ENCODE data around the gene DNASE2. TPM values are rescaled to one million over a fixed set of nuclear protein-coding genes. Genes with fewer than 3 reads are reported as not detected.

Gene DNASE2
- total RNA-seq, 4 donors from 2014 or later, result 24.6 to 34.4 (median 34.4) TPM

DNA sequence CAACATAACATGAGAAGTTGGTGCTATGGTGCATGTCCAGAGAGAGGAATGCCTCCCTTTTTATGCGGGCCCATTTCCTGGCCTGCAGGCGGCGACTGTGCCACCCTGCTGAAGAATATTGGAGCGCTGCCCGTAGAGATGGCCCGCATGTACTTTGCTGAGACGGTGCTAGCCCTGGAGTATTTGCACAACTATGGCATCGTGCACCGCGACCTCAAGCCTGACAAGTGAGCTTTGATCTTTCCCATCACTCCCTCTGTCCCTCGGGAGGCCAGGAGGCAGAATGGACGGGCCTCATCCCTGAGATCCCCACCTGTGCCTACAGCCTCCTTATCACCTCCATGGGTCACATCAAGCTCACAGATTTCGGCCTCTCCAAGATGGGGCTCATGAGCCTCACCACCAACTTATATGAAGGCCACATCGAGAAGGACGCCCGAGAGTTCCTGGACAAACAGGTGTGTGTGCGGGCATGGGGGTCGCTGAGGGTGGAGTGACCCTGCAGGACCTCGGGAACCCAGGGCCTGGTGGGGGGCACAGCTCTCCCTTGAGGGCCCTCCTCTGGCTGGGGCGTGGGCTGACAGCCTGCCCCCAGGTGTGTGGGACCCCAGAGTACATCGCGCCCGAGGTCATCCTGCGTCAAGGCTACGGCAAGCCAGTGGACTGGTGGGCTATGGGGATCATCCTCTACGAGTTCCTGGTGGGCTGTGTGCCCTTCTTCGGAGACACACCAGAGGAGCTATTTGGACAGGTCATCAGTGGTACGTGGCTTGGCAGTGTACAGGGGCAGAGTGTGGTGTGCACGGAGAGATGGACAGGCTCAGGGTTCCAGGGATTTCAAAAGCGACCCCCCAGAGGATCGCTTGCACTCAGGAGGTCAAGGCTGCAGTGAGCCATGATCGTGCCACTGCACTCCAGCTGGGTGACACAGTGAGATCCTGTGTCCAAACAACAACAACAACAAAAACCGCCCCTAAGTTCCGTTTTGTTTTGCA, 16.2 kb downstream of the DNASE2 start:
- in situ Hi-C loops (cut with MboI; ENCODE audit: low pct_ligation_motif_present in 1 of 4, low pct_unique_long_range_greater_than_20kb in 1 of 4, low sequenced_read_pairs in 3 of 4), result no loop called here
- WGBS, 2 donors (ENCODE audit: low coverage in 1 of 2), result 40 to 78% methylated on average over 5 to 34 of the region's 34 CpGs
- Histone ChIP-seq H3K4me3 (no peak overlapping the region), H3K36me3 (no peaks in the 10 kb centered on the region), H3K9me3 (no peaks in the 10 kb centered on the region), H3K27ac (no peak overlapping the region), H3K4me1 (peaks cover 5 to 12% (median 10%) of the 10 kb centered on the region in 4 donors), H3K27me3 (no peaks in the 10 kb centered on the region)
- DNase-seq, result peak; percentile 44
- intact Hi-C loops (cut with DNase I; ENCODE audit: low total_unique reads), result no loop called here
- TF ChIP-seq POLR2AphosphoS5 (IDR thresholded peaks at IDR 0.05) (no peak), CTCF (IDR thresholded peaks at IDR 0.05) (peak in 3 of 5 experiments; percentile 25 to 43 (median 26))

- no peak for TF ChIP-seq POLR2A (IDR thresholded peaks at IDR 0.05)
- no peak for TF ChIP-seq EP300 (IDR thresholded peaks at IDR 0.05; ENCODE audit: low read depth)
- TF ChIP-seq POLR2AphosphoS5 (IDR thresholded peaks at IDR 0.05), result no peak
- no peak for TF ChIP-seq CTCF (IDR thresholded peaks at IDR 0.05)
- WGBS, 2 donors (ENCODE audit: low coverage in 1 of 2), result 86% methylated on average over 4 of the region's 4 CpGs; no CpG with 5 or more reads in 1 of the 2 donors
- Histone ChIP-seq H3K4me3 (no peak overlapping the region), H3K9me3 (no peaks in the 10 kb centered on the region), H3K4me1 (peaks cover 5 to 12% (median 10%) of the 10 kb centered on the region in 4 donors), H3K27ac (no peak overlapping the region), H3K36me3 (no peaks in the 10 kb centered on the region), H3K27me3 (no peaks in the 10 kb centered on the region)
- DNase-seq, result no peak
- intact Hi-C loops (cut with DNase I; ENCODE audit: low total_unique reads) (no loop called here), in situ Hi-C loops (cut with MboI; ENCODE audit: low pct_ligation_motif_present in 1 of 4, low pct_unique_long_range_greater_than_20kb in 1 of 4, low sequenced_read_pairs in 3 of 4) (no loop called here)
Measured at GRCh38 chr19:12864143-12864542, 17.1 kb downstream of the DNASE2 start.

DNA sequence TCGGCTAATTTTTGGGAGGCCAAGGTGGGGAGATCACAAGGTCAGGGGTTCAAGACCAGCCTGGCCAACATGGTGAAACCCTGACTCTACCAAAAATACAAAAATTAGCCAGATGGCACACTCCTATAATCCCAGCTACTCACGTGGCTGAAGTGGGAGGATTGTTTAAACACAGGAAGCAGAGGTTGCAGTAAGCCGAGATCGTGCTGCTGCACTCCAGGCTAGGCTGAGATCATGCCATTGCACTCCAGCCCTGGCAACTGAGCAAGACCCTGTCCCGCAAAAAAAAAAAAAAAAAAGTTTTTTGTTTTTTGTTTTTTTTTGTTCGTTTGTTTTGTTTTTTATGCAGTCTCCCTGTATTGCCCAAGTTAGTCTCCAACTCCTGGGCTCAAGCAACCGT, 21.7 kb downstream of the DNASE2 start:
- no peaks in the 10 kb centered on the region for H3K27me3 ChIP-seq
- H3K9me3 ChIP-seq, result no peaks in the 10 kb centered on the region
- TF ChIP-seq CTCF (IDR thresholded peaks at IDR 0.05), result no peak
- TF ChIP-seq POLR2A (IDR thresholded peaks at IDR 0.05), result no peak
- no peak for TF ChIP-seq POLR2AphosphoS5 (IDR thresholded peaks at IDR 0.05)
- TF ChIP-seq EP300 (IDR thresholded peaks at IDR 0.05; ENCODE audit: low read depth), result no peak
- no peaks in the 10 kb centered on the region for H3K4me1 ChIP-seq
- H3K36me3 ChIP-seq, result no peaks in the 10 kb centered on the region
- intact Hi-C loops (cut with DNase I; ENCODE audit: low total_unique reads), result no loop called here
- H3K27ac ChIP-seq, result no peak overlapping the region
- no peak overlapping the region for H3K4me3 ChIP-seq
- no peak for DNase-seq
- WGBS, 2 donors (ENCODE audit: low coverage in 1 of 2), result 54 to 76% methylated on average over 3 to 7 of the region's 7 CpGs
- in situ Hi-C loops (cut with MboI; ENCODE audit: low pct_ligation_motif_present in 1 of 4, low pct_unique_long_range_greater_than_20kb in 1 of 4, low sequenced_read_pairs in 3 of 4), result no loop called here

GRCh38 chr19:12858041-12858928, 23.0 kb downstream of the DNASE2 start:
- in situ Hi-C loops (cut with MboI; ENCODE audit: low pct_ligation_motif_present in 1 of 4, low pct_unique_long_range_greater_than_20kb in 1 of 4, low sequenced_read_pairs in 3 of 4) (no loop called here), intact Hi-C loops (cut with DNase I; ENCODE audit: low total_unique reads) (no loop called here)
- Histone ChIP-seq H3K27ac (no peak overlapping the region), H3K4me3 (no peak overlapping the region), H3K27me3 (no peaks in the 10 kb centered on the region), H3K4me1 (no peaks in the 10 kb centered on the region), H3K9me3 (no peaks in the 10 kb centered on the region), H3K36me3 (no peaks in the 10 kb centered on the region)
- no peak for DNase-seq
- no peak for TF ChIP-seq POLR2AphosphoS5 (IDR thresholded peaks at IDR 0.05)
- TF ChIP-seq POLR2A (IDR thresholded peaks at IDR 0.05), result no peak
- no peak for TF ChIP-seq EP300 (IDR thresholded peaks at IDR 0.05; ENCODE audit: low read depth)
- no peak for TF ChIP-seq CTCF (IDR thresholded peaks at IDR 0.05)
- WGBS, 2 donors (ENCODE audit: low coverage in 1 of 2), result 94% methylated on average over 35 of the region's 35 CpGs; no CpG with 5 or more reads in 1 of the 2 donors

Measured in transverse colon (tissue), 4 donors.